Right ventricle myocardium inferior (tissue), 1 donor: Measurements from ENCODE around the gene GRK5. TPM values are rescaled to one million over a fixed set of nuclear protein-coding genes. Genes with fewer than 3 reads are reported as not detected.
"Not testable (repeated sequence)": the region's sequence is repeated elsewhere in the genome, so short reads cannot be mapped to it uniquely, and the experiment has no call there.

Experiments
- ATAC-seq: fragments of 200-7000 bp; cut with Tn5 transposase; one replicate; pipeline ENCODE4 v1.9.1; 2020; ENCODE audit warnings: mild to moderate bottlenecking, moderate library complexity
- DNase-seq: peaks from one replicate; pipeline ENCODE4 v3.0.0; 2021; ENCODE audit errors: missing footprints
- intact Hi-C: fragments of 100-400 bp; cut with DNase I; formaldehyde crosslinking; loops from one replicate; pipeline ENCODE4 v1.11.0; 2022
- total RNA-seq: library from RNA; stranded (reverse); fragmentation: NEBNext Ultra II Directional; extraction: Animal tissue kit (Norgen Biotek cat#: 25700); gene quantifications from one replicate; pipeline ENCODE4 v1.2.1, GENCODE V29; 2021
- donor health status: DM: no; HTN: yes; CAD: no; lungs with severe emphysema.

GRK5 gene
- total RNA-seq, 1 donor from 2014 or later = 48.6 TPM

- intact Hi-C loops = no loop called here
- DNase-seq (peak; percentile 62), ATAC-seq (no peak)
Measured at GRCh38 chr10:119457966-119458766, 250.8 kb downstream of the GRK5 start.

- ATAC-seq (no peak), DNase-seq (peak; percentile 60)
- intact Hi-C loops = no loop called here
Measured at GRCh38 chr10:119459681-119460340, 252.4 kb downstream of the GRK5 start.

- intact Hi-C loops = no loop called here
- DNase-seq (no peak), ATAC-seq (peak; percentile 34)
Measured at GRCh38 chr10:119460369-119461195, 253.2 kb downstream of the GRK5 start.

GRCh38 chr10:119461380-119461779 is 254.0 kb downstream of the GRK5 start:
- no peak for DNase-seq
- peak; percentile 10 for ATAC-seq
- intact Hi-C loops = no loop called here

GRCh38 chr10:119461923-119462322 is 254.6 kb downstream of the GRK5 start:
- no peak for DNase-seq
- intact Hi-C loops = no loop called here
- no peak for ATAC-seq

- DNase-seq (no peak), ATAC-seq (no peak)
- intact Hi-C loops = no loop called here
Measured at GRCh38 chr10:119462773-119463172, 255.4 kb downstream of the GRK5 start.

GRCh38 chr10:119463195-119463594 is 255.8 kb downstream of the GRK5 start:
- ATAC-seq, intact Hi-C loops, DNase-seq: not testable (repeated sequence)

- intact Hi-C loops = no loop called here
- DNase-seq (no peak), ATAC-seq (no peak)
Measured at GRCh38 chr10:119465085-119465484, 257.7 kb downstream of the GRK5 start.

GRCh38 chr10:119466076-119466475 is 258.7 kb downstream of the GRK5 start:
- DNase-seq = no peak
- no peak for ATAC-seq
- intact Hi-C loops = no loop called here

- DNase-seq = no peak
- intact Hi-C loops = no loop called here
- no peak for ATAC-seq
Measured at GRCh38 chr10:119466655-119467054, 259.3 kb downstream of the GRK5 start.

GRCh38 chr10:119468542-119469324 is 261.4 kb downstream of the GRK5 start:
- intact Hi-C loops = no loop called here
- ATAC-seq = no peak

GRCh38 chr10:119469325-119469707 is 261.9 kb downstream of the GRK5 start:
- intact Hi-C loops = no loop called here
- DNase-seq (peak; percentile 62), ATAC-seq (no peak)

More at GRCh38 chr10:119468542-119469324, 261.4 kb downstream of the GRK5 start:
- peak; percentile 66 for DNase-seq

GRCh38 chr10:119469846-119470245 is 262.5 kb downstream of the GRK5 start:
- no peak for ATAC-seq
- no peak for DNase-seq
- intact Hi-C loops = no loop called here

GRCh38 chr10:119470920-119471702 is 263.7 kb downstream of the GRK5 start:
- DNase-seq = no peak
- ATAC-seq = no peak
- intact Hi-C loops = no loop called here

GRCh38 chr10:119473771-119474170 is 266.4 kb downstream of the GRK5 start:
- intact Hi-C loops = no loop called here
- DNase-seq = no peak
- ATAC-seq = no peak

- DNase-seq (no peak), ATAC-seq (no peak)
- intact Hi-C loops = no loop called here
Measured at GRCh38 chr10:119474606-119475005, 267.2 kb downstream of the GRK5 start.

- ATAC-seq (no peak), DNase-seq (no peak)
- intact Hi-C loops = no loop called here
Measured at GRCh38 chr10:119477444-119477843, 270.1 kb downstream of the GRK5 start.
